Measurements from ENCODE around the gene FANCG. TPM values are rescaled to one million over a fixed set of nuclear protein-coding genes. Genes with fewer than 3 reads are reported as not detected.

Gene FANCG
- total and polyA plus RNA-seq, 2 donors (not counting 1 experiment from before 2014, with no cell fraction given), result 26.5 to 40.1 TPM

DNA sequence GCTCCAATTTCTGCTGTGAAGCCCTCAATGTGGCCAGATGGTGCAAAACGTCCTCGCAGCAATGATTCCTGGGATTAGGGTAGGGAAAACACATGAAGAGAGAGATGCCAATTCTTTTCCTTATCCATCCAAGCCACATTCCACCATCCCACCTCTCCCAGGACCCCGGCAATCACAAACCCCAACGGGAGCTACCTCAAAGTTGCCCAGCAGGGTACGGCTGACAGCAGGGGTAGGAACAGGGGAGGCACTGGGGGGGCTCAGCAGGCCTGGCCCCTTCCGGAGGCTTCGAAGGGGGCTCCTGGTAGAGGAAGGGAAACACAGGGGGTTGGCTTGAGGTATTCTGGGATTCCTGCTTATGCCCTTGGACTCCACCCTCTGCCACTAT, 26.6 kb upstream of the FANCG start:
- Histone ChIP-seq H3K4me1 (ENCODE audit: control insufficient read depth in 2 of 2, insufficient read depth in 2 of 2, low read length in 2 of 2) (peaks cover 18 to 33% of the 10 kb centered on the region in 2 donors), H3K4me2 (replicated peaks; ENCODE audit: low read depth, low read length, poor library complexity, severe bottlenecking) (no peak overlapping the region), H3K9me3 (ENCODE audit: control extremely low read depth in 1 of 3, control insufficient read depth in 2 of 3, insufficient read depth in 1 of 3, low read length in 2 of 3) (no peaks in the 10 kb centered on the region), H3K79me2 (ENCODE audit: control insufficient read depth, insufficient read depth, low read length) (peaks cover 16% of the 10 kb centered on the region), H3K27me3 (replicated peaks in 1 of 4; ENCODE audit: control extremely low read depth in 1 of 4, control insufficient read depth in 3 of 4, insufficient read depth in 4 of 4, low read length in 3 of 4) (no peaks in the 10 kb centered on the region), H4K20me1 (ENCODE audit: control insufficient read depth, insufficient read depth, low read length, poor library complexity, severe bottlenecking) (no peaks in the 10 kb centered on the region), H3K4me3 (ENCODE audit: control extremely low read depth in 1 of 5, extremely low read depth in 1 of 5, insufficient read depth in 1 of 5, low read depth in 2 of 5, low read length in 4 of 5) (no peak overlapping the region), H3K36me3 (replicated peaks in 1 of 2; ENCODE audit: control extremely low read depth in 1 of 2, control insufficient read depth in 1 of 2, extremely low read depth in 1 of 2, insufficient read depth in 2 of 2, low read length in 1 of 2) (peaks cover 0 to 11% of the 10 kb centered on the region in 2 experiments), H3K27ac (ENCODE audit: low read length in 2 of 2) (no peak overlapping the region), H2AFZ (ENCODE audit: insufficient read depth, low read depth, low read length, poor library complexity, severe bottlenecking) (no peak overlapping the region), H3K9ac (ENCODE audit: low read length) (no peak overlapping the region)
- intact Hi-C loops (cut with micrococcal nuclease), result no loop called here
- H3K4me1 Mint-ChIP-seq, result peaks cover 37% of the 10 kb centered on the region
- no peaks in the 10 kb centered on the region for H3K27me3 Mint-ChIP-seq
- TF ChIP-seq EZH2 (IDR thresholded peaks at IDR 0.05; ENCODE audit: borderline replicate concordance, insufficient read depth, low read depth, low read length, poor library complexity, severe bottlenecking), result no peak
- TF ChIP-seq, protein P1, sequence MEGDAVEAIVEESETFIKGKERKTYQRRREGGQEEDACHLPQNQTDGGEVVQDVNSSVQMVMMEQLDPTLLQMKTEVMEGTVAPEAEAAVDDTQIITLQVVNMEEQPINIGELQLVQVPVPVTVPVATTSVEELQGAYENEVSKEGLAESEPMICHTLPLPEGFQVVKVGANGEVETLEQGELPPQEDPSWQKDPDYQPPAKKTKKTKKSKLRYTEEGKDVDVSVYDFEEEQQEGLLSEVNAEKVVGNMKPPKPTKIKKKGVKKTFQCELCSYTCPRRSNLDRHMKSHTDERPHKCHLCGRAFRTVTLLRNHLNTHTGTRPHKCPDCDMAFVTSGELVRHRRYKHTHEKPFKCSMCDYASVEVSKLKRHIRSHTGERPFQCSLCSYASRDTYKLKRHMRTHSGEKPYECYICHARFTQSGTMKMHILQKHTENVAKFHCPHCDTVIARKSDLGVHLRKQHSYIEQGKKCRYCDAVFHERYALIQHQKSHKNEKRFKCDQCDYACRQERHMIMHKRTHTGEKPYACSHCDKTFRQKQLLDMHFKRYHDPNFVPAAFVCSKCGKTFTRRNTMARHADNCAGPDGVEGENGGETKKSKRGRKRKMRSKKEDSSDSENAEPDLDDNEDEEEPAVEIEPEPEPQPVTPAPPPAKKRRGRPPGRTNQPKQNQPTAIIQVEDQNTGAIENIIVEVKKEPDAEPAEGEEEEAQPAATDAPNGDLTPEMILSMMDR (IDR thresholded peaks at IDR 0.05), result no peak
- POLR2A ChIA-PET, result no interaction called here
- no peak overlapping the region for H3K27ac Mint-ChIP-seq
- ATAC-seq (ENCODE audit: low read depth) (no peak), DNase-seq (peak; percentile 6)
- no peak overlapping the region for H3K4me3 Mint-ChIP-seq
- WGBS (ENCODE audit: insufficient coverage), result 100% methylated on average over 1 of the region's 7 CpGs
- H3K9me3 Mint-ChIP-seq (ENCODE audit: insufficient read depth), result no peaks in the 10 kb centered on the region
- CTCF ChIA-PET, result interaction anchor here (0.6 to 2.8 kb wide), 3 partner anchors 10 to 207 kb away, joined by 4 to 9 read pairs (median 4); partner anchors contain the start of gene PIGO

- ChIA-PET CTCF (interaction anchor here (0.8 to 3.0 kb wide), 6 partner anchors 8 to 498 kb away, joined by 3 to 13 read pairs (median 6); partner anchors contain the start of gene PIGO), POLR2A (no interaction called here)
- intact Hi-C loops (cut with micrococcal nuclease), result no loop called here
- no peak overlapping the region for H3K4me2 ChIP-seq (replicated peaks; ENCODE audit: low read depth, low read length, poor library complexity, severe bottlenecking)
- Mint-ChIP-seq H3K9me3 (ENCODE audit: insufficient read depth) (no peaks in the 10 kb centered on the region), H3K27me3 (no peaks in the 10 kb centered on the region), H3K27ac (no peak overlapping the region), H3K4me1 (peaks cover 37% of the 10 kb centered on the region), H3K4me3 (no peak overlapping the region)
- H4K20me1 ChIP-seq (ENCODE audit: control insufficient read depth, insufficient read depth, low read length, poor library complexity, severe bottlenecking), result no peaks in the 10 kb centered on the region
- no peak overlapping the region for H3K9ac ChIP-seq (ENCODE audit: low read length)
- H2AFZ ChIP-seq (ENCODE audit: insufficient read depth, low read depth, low read length, poor library complexity, severe bottlenecking), result no peak overlapping the region
- H3K27ac ChIP-seq (ENCODE audit: low read length in 2 of 2), result no peak overlapping the region
- H3K9me3 ChIP-seq (ENCODE audit: control extremely low read depth in 1 of 3, control insufficient read depth in 2 of 3, insufficient read depth in 1 of 3, low read length in 2 of 3), result no peaks in the 10 kb centered on the region
- H3K4me1 ChIP-seq (ENCODE audit: control insufficient read depth in 2 of 2, insufficient read depth in 2 of 2, low read length in 2 of 2), result peaks cover 14 to 28% of the 10 kb centered on the region in 2 donors
- H3K4me3 ChIP-seq (ENCODE audit: control extremely low read depth in 1 of 5, extremely low read depth in 1 of 5, insufficient read depth in 1 of 5, low read depth in 2 of 5, low read length in 4 of 5), result no peak overlapping the region
- no peak for ATAC-seq (ENCODE audit: low read depth)
- TF ChIP-seq, protein P1 (IDR thresholded peaks at IDR 0.05), result no peak
- TF ChIP-seq EZH2 (IDR thresholded peaks at IDR 0.05; ENCODE audit: borderline replicate concordance, insufficient read depth, low read depth, low read length, poor library complexity, severe bottlenecking), result no peak
- H3K79me2 ChIP-seq (ENCODE audit: control insufficient read depth, insufficient read depth, low read length), result peaks cover 16% of the 10 kb centered on the region
- no peaks in the 10 kb centered on the region for H3K27me3 ChIP-seq (replicated peaks in 1 of 4; ENCODE audit: control extremely low read depth in 1 of 4, control insufficient read depth in 3 of 4, insufficient read depth in 4 of 4, low read length in 3 of 4)
- 94% methylated on average over 5 of the region's 13 CpGs for WGBS (ENCODE audit: insufficient coverage)
- peaks cover 0 to 17% of the 10 kb centered on the region in 2 experiments for H3K36me3 ChIP-seq (replicated peaks in 1 of 2; ENCODE audit: control extremely low read depth in 1 of 2, control insufficient read depth in 1 of 2, extremely low read depth in 1 of 2, insufficient read depth in 2 of 2, low read length in 1 of 2)
- peak; percentile 9 for DNase-seq
Measured at GRCh38 chr9:35105571-35106342, 26.0 kb upstream of the FANCG start.
